ENCODE results near the gene HGD. TPM values are rescaled to one million over a fixed set of nuclear protein-coding genes. Genes with fewer than 3 reads are reported as not detected.

Gene HGD
- total RNA-seq, 1 donor from 2014 or later, result not detected

DNA sequence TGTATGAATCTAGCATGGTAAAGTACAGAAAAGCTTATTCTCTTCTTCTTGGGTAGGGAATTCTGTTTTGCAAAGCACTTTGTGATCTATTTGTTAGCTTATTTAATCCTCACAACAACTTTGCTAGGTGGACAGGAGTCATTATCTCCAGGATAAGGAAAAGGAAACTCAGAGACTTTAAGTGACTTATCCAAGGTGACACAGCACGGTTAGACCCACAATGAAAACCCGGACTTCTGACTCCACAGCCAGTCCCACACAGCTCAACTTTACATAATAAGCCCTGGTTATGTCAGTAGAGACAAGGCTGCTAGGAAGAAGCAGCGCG, 86.3 kb downstream of the HGD start:
- no peak for DNase-seq (ENCODE audit: low read depth)

DNA sequence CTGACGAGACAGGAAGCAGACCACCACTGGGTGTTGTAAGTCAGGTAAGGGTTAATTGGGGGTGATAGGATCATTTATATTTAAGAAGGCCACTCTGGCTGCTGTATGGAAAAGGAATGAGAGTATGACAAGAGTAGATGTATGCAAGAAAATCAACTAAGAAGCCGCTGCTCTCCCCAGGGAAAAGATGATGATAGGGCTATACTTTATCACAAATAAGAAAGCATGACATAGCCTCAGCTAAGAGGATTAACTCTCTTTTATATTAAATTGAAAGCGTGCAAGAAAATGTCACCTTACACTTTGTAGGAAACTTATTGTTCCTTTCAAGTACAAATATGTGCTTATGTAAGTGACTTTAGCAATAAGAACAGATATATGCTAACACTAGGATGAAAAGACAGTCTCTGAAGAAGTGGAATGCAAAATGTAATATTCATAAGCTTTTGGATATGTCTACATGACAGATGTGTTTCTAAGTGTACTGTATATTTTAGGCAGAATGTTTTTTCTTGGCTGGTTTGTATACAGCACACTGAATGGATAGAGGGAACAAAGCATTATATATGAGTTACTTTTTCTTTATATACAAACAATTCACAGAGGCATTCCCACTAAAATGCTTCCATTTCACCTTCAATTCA, 94.6 kb downstream of the HGD start:
- DNase-seq (ENCODE audit: low read depth), result no peak

Other genes with a start within 250 kb of the HGD start
- 157 and 193 TPM in 2 replicates for gene FSTL1, start 231.2 kb downstream of the HGD start, total RNA-seq
- 81.1 and 150 TPM in 2 replicates for gene NDUFB4, start 85.9 kb downstream of the HGD start, total RNA-seq
- 15.3 and 16.8 TPM in 2 replicates for gene RABL3, start 60.3 kb upstream of the HGD start, total RNA-seq
- 21.5 and 21.9 TPM in 2 replicates for gene GTF2E1, start 60.5 kb upstream of the HGD start, total RNA-seq
- 0.10 and 0.19 TPM in 2 replicates for gene STXBP5L, start 226.0 kb upstream of the HGD start, total RNA-seq

Measured in myocyte (in vitro differentiated cells).